Endothelial cell of umbilical vein (primary cell): ENCODE data around the gene PGGHG. TPM values are rescaled to one million over a fixed set of nuclear protein-coding genes. Genes with fewer than 3 reads are reported as not detected.

Source experiments
- BruUV-seq: library from RNA; stranded (reverse); fragments of 400-500 nt; replicated peaks from 2 replicates; lab custom pipeline; 2021; lab: Mats Ljungman, UMichigan
- CTCF ChIA-PET: fragments of 300-600, 350-600 bp; sonication (Branson Sonifier 250); formaldehyde crosslinking; loops from one replicate; lab custom pipeline; 2021; ENCODE audit warnings: antibody characterized with exemption, inconsistent platforms; lab: Charles Lee
- POLR2A ChIA-PET: fragments of 300-600, 350-600 bp; sonication (Branson Sonifier 250); formaldehyde crosslinking; loops from one replicate; lab custom pipeline; 2021; ENCODE audit warnings: antibody characterized with exemption, inconsistent platforms; lab: Charles Lee
- DNase-seq: peaks from one replicate; pipeline ENCODE4 v3.0.0-alpha.2; 2011; ENCODE audit warnings: low read depth, low spot score
- FAIRE-seq: peaks from 2 replicates; lab custom pipeline; 2011; peaks lifted over from hg19 to GRCh38; lab: Jason Lieb, UNC
- H2AFZ ChIP-seq: 2 replicates; pipeline ENCODE4 v1.6.0; 2012; ENCODE audit warnings: low read depth, low read length, control low read depth, inconsistent platforms
- H3K27ac ChIP-seq: 2 replicates; pipeline ENCODE4 v1.5.1; 2011; ENCODE audit warnings: low read depth, mild to moderate bottlenecking, control low read depth, low read length, moderate library complexity; ENCODE audit not compliant: insufficient read depth
- H3K27me3 ChIP-seq, 2 experiments: 2 replicates each; pipeline versions ENCODE4 v1.6.0 to v1.6.1; 2011; ENCODE audit warnings: low read length in 2 of 2, mixed read lengths in 1 of 2; ENCODE audit not compliant: control insufficient read depth in 2 of 2, insufficient read depth in 2 of 2
- H3K36me3 ChIP-seq, 2 experiments: 2 replicates in 1 of 2; 3 replicates in 1 of 2; pipeline ENCODE4 v1.5.1; 2011; ENCODE audit warnings: low read length in 2 of 2, mild to moderate bottlenecking in 1 of 2, moderate library complexity in 1 of 2; ENCODE audit not compliant: control insufficient read depth in 2 of 2, insufficient read depth in 2 of 2; ENCODE audit errors: extremely low read depth in 1 of 2
- H3K4me1 ChIP-seq: 3 replicates; pipeline ENCODE4 v1.5.1; 2011; ENCODE audit warnings: mild to moderate bottlenecking, low read length; ENCODE audit not compliant: control insufficient read depth, insufficient read depth; ENCODE audit errors: extremely low read depth
- H3K4me2 ChIP-seq: 2 replicates; pipeline ENCODE4 v1.6.1; 2011; ENCODE audit warnings: low read length, control low read depth, mixed read lengths; ENCODE audit not compliant: insufficient read depth
- H3K4me3 ChIP-seq, 3 experiments: fragments of 200-600 bp in 1 of 3; sonication (generic), shearing (Covaris generic) in 1 of 3; replicated peaks in 1 of 3; 2 replicates each; pipeline ENCODE4 v1.5.1; 2011 to 2016; ENCODE audit warnings: control low read depth in 3 of 3, low read length in 3 of 3, mild to moderate bottlenecking in 2 of 3, inconsistent platforms in 1 of 3, low read depth in 1 of 3, moderate library complexity in 1 of 3; ENCODE audit not compliant: insufficient read depth in 1 of 3
- H3K79me2 ChIP-seq: 2 replicates; pipeline ENCODE4 v1.6.0; 2012; ENCODE audit warnings: low read length, inconsistent platforms; ENCODE audit not compliant: control insufficient read depth, insufficient read depth
- H3K9ac ChIP-seq: replicated peaks from 2 replicates; pipeline ENCODE3; 2011; ENCODE audit warnings: low read length, control low read depth; ENCODE audit not compliant: insufficient read depth; ENCODE audit errors: extremely low read depth
- H3K9me1 ChIP-seq: replicated peaks from 3 replicates; pipeline ENCODE4 v1.6.0; 2011; ENCODE audit warnings: mild to moderate bottlenecking, low read length; ENCODE audit not compliant: control insufficient read depth, insufficient read depth; ENCODE audit errors: extremely low read depth
- H3K9me3 ChIP-seq: replicated peaks from 2 replicates; pipeline ENCODE4 v1.5.1; 2012; ENCODE audit warnings: low read length, inconsistent platforms; ENCODE audit not compliant: control insufficient read depth, insufficient read depth
- H4K20me1 ChIP-seq: replicated peaks from 2 replicates; pipeline ENCODE3; 2011; ENCODE audit warnings: mild to moderate bottlenecking, low read length; ENCODE audit not compliant: control insufficient read depth, insufficient read depth; ENCODE audit errors: extremely low read depth
- EZH2 ChIP-seq: IDR thresholded peaks from 2 replicates; pipeline ENCODE4 v1.6.1; 2012; ENCODE audit warnings: borderline replicate concordance, low read depth, mild to moderate bottlenecking, moderate library complexity, low read length, inconsistent platforms; ENCODE audit not compliant: severe bottlenecking
- FOS ChIP-seq: IDR thresholded peaks from 2 replicates; pipeline ENCODE4 v1.6.1; 2011; ENCODE audit warnings: mild to moderate bottlenecking, low read length, moderate library complexity, borderline replicate concordance; ENCODE audit not compliant: insufficient read depth
- GATA2 ChIP-seq: IDR thresholded peaks from 2 replicates; pipeline ENCODE4 v1.7.0; 2011; ENCODE audit warnings: low read depth, mild to moderate bottlenecking, moderate library complexity, mixed read lengths, low read length; ENCODE audit not compliant: insufficient read length, insufficient read depth
- JUN ChIP-seq: IDR thresholded peaks from 2 replicates; pipeline ENCODE4 v1.6.1; 2011; ENCODE audit warnings: borderline replicate concordance, low read depth; ENCODE audit not compliant: insufficient read length, insufficient read depth
- MAX ChIP-seq: IDR thresholded peaks from 2 replicates; pipeline ENCODE4 v1.6.1; 2011; ENCODE audit not compliant: insufficient read depth, insufficient read length
- MYC ChIP-seq: IDR thresholded peaks from one replicate; pipeline ENCODE4 v1.6.1; 2011; ENCODE audit warnings: mild to moderate bottlenecking, low read depth, low read length
- POLR2A ChIP-seq: IDR thresholded peaks from 2 replicates; pipeline ENCODE4 v1.6.1; 2012; ENCODE audit warnings: low read depth, mild to moderate bottlenecking, control low read depth, low read length
- POLR2AphosphoS5 ChIP-seq: IDR thresholded peaks from 2 replicates; pipeline ENCODE4 v1.6.1; 2012; ENCODE audit warnings: low read depth, mild to moderate bottlenecking, control low read depth, low read length, moderate library complexity; ENCODE audit not compliant: insufficient read depth
- dilution Hi-C: fragments of 300-500 bp; cut with MboI; formaldehyde crosslinking; loops from one replicate; pipeline ENCODE4 v1.15.0; 2019; ENCODE audit warnings: low sequenced_read_pairs; ENCODE audit not compliant: extremely low pct_ligation_motif_present
- intact Hi-C: fragments of 100-400 bp; cut with micrococcal nuclease; formaldehyde crosslinking; loops from one replicate; pipeline ENCODE4 v1.10.0; 2022
- polyA plus RNA-seq, 4 experiments: library from polyadenylated mRNA; depleted of rRNA in 3 of 4; stranded (reverse) in 3 of 4; unstranded in 1 of 4; fragments of >200 nt; gene quantifications; 2 replicates each; pipeline versions ENCODE4 v1.2.1 to v1.2.3, GENCODE V29; 2011 to 2012; ENCODE audit warnings: missing spikeins in 1 of 4
- total RNA-seq: library from RNA; stranded (reverse); gene quantifications from 2 replicates; pipeline ENCODE4 v1.2.3, GENCODE V29; 2021
- TF ChIP-seq, protein P1 (sequence below), 2 donors: IDR thresholded peaks; 1 replicate in 1 of 2; 2 replicates in 1 of 2; pipeline ENCODE4 v1.5.1; 2011; ENCODE audit warnings: low read length in 2 of 2, mild to moderate bottlenecking in 2 of 2, moderate library complexity in 2 of 2, control low read depth in 1 of 2, inconsistent platforms in 1 of 2, low read depth in 1 of 2; ENCODE audit not compliant: insufficient read depth in 1 of 2; ENCODE audit errors: extremely low read depth in 1 of 2

The PGGHG gene
- total and polyA plus RNA-seq, 2 donors (not counting 3 experiments of a cell fraction or from before 2014, with no cell fraction given) = 31.6 to 42.4 TPM

DNA sequence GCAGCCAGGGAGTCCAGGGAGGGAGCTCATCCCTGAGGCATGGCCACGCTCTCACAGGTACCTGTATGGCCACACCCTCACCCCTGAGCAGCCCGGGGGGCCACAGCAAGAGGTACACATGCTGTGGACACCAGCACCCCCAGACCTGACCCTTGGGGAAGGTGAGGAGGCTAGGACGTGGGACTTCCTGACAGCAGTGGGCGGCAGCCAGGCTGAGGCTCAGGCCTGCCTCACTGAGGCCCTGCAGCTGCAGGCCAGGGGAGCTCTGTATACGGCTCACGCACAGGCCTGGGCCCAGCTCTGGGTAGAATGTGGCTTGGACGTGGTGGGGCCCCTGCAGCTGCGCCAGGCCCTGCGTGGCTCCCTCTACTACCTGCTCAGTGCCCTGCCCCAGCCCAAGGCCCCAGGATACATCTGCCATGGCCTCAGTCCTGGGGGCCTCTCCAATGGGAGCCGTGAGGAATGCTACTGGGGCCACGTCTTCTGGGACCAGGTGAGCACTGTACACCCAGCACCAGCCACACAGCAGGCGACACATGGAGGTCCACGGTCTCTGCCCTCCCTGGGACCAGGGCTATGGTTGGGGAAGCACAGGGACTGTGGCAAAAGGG is 1.8 kb downstream of the PGGHG start:
- no peak for FAIRE-seq
- H2AFZ ChIP-seq = no peak overlapping the region
- H3K9me1 ChIP-seq = no peaks in the 10 kb centered on the region
- H3K36me3 ChIP-seq = peaks cover 0 to 8% of the 10 kb centered on the region in 2 experiments
- intact Hi-C loops = no loop called here
- ChIA-PET POLR2A (no interaction called here), CTCF (interaction anchor here (1.0 to 2.2 kb wide), 2 partner anchors 15 to 40 kb away, joined by 5 to 11 read pairs; no protein-coding TSS in a partner anchor)
- no peak for DNase-seq
- H4K20me1 ChIP-seq = no peaks in the 10 kb centered on the region
- BruUV-seq = no TSS peak
- H3K9ac ChIP-seq = no peak overlapping the region
- H3K79me2 ChIP-seq = no peaks in the 10 kb centered on the region
- H3K4me1 ChIP-seq = peaks cover 3% of the 10 kb centered on the region
- dilution Hi-C loops = no loop called here
- no peak overlapping the region for H3K4me2 ChIP-seq
- TF ChIP-seq MAX (no peak), EZH2 (no peak), MYC (no peak), POLR2AphosphoS5 (no peak), POLR2A (no peak), JUN (no peak), GATA2 (no peak), FOS (no peak)
- TF ChIP-seq, protein P1, sequence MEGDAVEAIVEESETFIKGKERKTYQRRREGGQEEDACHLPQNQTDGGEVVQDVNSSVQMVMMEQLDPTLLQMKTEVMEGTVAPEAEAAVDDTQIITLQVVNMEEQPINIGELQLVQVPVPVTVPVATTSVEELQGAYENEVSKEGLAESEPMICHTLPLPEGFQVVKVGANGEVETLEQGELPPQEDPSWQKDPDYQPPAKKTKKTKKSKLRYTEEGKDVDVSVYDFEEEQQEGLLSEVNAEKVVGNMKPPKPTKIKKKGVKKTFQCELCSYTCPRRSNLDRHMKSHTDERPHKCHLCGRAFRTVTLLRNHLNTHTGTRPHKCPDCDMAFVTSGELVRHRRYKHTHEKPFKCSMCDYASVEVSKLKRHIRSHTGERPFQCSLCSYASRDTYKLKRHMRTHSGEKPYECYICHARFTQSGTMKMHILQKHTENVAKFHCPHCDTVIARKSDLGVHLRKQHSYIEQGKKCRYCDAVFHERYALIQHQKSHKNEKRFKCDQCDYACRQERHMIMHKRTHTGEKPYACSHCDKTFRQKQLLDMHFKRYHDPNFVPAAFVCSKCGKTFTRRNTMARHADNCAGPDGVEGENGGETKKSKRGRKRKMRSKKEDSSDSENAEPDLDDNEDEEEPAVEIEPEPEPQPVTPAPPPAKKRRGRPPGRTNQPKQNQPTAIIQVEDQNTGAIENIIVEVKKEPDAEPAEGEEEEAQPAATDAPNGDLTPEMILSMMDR (IDR thresholded peaks at IDR 0.05; ENCODE audit: extremely low read depth in 1 of 2, insufficient read depth in 1 of 2, low read depth in 1 of 2, low read length in 2 of 2) = no peak
- H3K9me3 ChIP-seq = no peaks in the 10 kb centered on the region
- no peak overlapping the region for H3K4me3 ChIP-seq
- peaks cover 8% of the 10 kb centered on the region in 2 experiments for H3K27me3 ChIP-seq
- H3K27ac ChIP-seq = no peak overlapping the region
